ENCODE measurements around the gene CIB1.

The CIB1 gene

DNA sequence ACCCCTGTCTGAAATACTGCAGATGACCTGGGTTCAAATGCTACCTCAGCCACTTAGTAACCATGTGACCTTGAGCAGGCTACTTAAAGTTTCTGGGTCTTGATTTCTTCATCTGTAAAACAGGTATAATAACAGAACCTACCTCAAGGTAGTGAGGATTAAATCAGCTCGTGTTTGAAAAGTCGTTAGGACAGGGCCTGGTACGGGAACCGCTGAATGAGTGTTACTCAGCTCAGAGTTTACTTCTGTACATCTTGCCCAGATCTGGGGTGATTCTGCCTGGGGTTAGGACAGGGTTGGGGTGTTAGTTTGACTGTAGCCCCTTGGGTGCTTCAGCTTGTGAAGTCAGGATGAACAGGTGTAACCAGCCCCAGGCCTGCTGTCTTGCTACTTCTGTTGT is 30.8 kb downstream of the CIB1 start:
- H3K4me3 ChIP-seq: peak overlapping the region; percentile 98
- H3K27ac ChIP-seq: no peak overlapping the region
- no peak for DNase-seq (ENCODE audit: low spot score)
- TF ChIP-seq, protein P1, sequence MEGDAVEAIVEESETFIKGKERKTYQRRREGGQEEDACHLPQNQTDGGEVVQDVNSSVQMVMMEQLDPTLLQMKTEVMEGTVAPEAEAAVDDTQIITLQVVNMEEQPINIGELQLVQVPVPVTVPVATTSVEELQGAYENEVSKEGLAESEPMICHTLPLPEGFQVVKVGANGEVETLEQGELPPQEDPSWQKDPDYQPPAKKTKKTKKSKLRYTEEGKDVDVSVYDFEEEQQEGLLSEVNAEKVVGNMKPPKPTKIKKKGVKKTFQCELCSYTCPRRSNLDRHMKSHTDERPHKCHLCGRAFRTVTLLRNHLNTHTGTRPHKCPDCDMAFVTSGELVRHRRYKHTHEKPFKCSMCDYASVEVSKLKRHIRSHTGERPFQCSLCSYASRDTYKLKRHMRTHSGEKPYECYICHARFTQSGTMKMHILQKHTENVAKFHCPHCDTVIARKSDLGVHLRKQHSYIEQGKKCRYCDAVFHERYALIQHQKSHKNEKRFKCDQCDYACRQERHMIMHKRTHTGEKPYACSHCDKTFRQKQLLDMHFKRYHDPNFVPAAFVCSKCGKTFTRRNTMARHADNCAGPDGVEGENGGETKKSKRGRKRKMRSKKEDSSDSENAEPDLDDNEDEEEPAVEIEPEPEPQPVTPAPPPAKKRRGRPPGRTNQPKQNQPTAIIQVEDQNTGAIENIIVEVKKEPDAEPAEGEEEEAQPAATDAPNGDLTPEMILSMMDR (IDR thresholded peaks at IDR 0.05): no peak

DNA sequence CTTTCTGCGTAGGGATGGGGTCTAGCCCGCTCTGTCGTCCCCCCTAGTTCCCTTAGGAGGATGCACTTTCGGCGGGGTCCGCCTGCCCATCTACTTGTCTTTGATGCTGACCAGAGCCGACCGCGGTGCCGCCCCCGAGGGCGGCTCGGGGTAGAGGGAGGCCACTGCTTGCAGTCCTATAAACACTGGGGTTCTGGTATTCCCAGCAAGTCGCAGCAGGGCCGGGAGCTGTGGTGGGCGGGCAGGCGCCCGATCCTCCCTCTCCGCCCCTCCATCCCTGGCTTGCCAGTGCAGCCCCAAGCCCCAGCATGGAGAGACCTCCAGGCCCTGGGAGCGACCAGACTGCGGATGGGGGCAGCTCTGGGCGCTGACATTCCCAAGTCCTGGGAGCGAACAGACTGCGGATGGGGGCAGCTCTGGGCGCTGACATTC is 31.8 kb downstream of the CIB1 start:
- Histone ChIP-seq H3K4me3 (peak overlapping the region; percentile 98), H3K27ac (no peak overlapping the region)
- TF ChIP-seq, protein P1 (IDR thresholded peaks at IDR 0.05): no peak
- DNase-seq (ENCODE audit: low spot score): no peak

DNA sequence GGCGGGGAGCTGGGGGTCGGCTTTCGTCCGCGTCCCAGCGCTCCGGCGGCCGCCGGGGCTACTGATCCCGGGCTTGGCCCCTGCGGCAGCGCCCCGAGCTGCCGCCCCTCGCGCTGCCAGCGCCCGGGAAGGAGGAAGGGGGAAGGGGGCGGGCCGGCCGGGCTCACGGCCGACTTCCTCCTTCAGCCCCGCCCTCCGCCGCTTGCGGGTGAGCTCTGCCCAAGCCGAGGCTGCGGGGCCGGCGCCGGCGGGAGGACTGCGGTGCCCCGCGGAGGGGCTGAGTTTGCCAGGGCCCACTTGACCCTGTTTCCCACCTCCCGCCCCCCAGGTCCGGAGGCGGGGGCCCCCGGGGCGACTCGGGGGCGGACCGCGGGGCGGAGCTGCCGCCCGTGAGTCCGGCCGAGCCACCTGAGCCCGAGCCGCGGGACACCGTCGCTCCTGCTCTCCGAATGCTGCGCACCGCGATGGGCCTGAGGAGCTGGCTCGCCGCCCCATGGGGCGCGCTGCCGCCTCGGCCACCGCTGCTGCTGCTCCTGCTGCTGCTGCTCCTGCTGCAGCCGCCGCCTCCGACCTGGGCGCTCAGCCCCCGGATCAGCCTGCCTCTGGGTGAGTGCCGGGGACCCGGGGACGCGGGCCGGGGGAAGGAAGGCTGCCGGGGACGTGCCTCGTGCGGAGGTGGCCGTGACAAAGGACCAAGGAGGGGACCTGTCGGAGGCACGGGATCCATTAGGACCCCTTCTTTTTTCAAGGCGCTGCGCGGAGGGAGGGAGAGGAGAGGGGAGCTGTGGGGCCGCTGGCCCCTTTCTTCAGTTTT is 32.4 kb downstream of the CIB1 start, which contains the start of gene SEMA4B:
Gene SEMA4B, plus strand, starts transcription at position 201 of the 814 bp plus-strand sequence. Its CDS starts 249 bp downstream, at position 450.
- DNase-seq (ENCODE audit: low spot score): no peak
- Histone ChIP-seq H3K27ac (peak within 1 kb of the TSS; percentile 67 to 83), H3K4me3 (peak within 1 kb of the TSS; percentile 98)
- TF ChIP-seq, protein P1 (IDR thresholded peaks at IDR 0.05): no peak

DNA sequence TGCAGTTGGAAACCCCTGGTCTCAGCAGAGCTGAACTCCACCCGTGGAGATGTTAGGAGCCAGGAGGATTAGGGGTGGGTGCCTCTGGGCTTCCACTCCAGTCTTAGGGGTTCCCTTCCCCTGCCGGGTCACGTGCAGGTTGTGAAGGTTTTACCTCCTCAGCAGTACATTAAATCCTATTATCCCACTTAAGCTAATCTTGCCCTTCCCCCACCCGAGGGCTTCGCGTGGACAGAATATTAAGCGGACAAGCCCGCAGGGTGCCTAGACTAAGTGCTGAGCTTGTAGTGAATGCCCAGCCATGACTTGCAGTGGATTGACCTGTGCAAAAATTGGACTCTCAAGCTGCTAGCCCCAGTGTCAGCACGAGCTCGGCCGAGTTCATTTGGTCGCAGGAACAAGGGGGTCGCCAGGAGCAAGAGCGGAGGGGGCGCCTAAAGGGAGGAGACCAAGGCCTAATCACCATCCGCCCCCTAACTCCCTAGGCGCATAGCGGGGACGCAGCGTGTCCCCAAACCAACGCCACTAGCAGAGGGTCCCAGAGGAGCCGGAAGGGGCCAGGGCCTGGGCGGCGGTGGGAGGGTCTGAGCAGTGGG is 33.1 kb downstream of the CIB1 start:
- TF ChIP-seq, protein P1 (IDR thresholded peaks at IDR 0.05): no peak
- no peak for DNase-seq (ENCODE audit: low spot score)
- Histone ChIP-seq H3K4me3 (peak overlapping the region; percentile 98), H3K27ac (peak overlapping the region; percentile 67 to 83)

DNA sequence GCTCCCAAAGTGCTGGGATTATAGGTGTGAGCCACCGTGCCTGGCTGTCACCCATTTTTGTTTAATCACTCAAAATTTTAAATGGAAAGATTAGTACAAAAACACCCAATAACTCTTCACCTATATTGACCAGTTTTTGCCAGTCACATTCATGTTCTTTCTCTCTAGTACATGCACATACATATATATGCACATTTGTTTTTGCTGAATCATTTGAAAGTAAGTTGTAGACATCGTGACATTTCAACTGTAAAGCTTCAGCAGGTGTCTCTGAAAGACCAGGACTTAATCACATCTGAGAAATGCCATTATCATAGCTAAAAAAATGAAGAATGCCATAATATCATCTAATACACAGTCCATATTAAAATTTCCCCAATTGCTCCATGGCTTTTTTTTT is 39.1 kb downstream of the CIB1 start:
- TF ChIP-seq, protein P1 (IDR thresholded peaks at IDR 0.05): no peak
- Histone ChIP-seq H3K4me3 (no peak overlapping the region), H3K27ac (no peak overlapping the region)
- no peak for DNase-seq (ENCODE audit: low spot score)

DNA sequence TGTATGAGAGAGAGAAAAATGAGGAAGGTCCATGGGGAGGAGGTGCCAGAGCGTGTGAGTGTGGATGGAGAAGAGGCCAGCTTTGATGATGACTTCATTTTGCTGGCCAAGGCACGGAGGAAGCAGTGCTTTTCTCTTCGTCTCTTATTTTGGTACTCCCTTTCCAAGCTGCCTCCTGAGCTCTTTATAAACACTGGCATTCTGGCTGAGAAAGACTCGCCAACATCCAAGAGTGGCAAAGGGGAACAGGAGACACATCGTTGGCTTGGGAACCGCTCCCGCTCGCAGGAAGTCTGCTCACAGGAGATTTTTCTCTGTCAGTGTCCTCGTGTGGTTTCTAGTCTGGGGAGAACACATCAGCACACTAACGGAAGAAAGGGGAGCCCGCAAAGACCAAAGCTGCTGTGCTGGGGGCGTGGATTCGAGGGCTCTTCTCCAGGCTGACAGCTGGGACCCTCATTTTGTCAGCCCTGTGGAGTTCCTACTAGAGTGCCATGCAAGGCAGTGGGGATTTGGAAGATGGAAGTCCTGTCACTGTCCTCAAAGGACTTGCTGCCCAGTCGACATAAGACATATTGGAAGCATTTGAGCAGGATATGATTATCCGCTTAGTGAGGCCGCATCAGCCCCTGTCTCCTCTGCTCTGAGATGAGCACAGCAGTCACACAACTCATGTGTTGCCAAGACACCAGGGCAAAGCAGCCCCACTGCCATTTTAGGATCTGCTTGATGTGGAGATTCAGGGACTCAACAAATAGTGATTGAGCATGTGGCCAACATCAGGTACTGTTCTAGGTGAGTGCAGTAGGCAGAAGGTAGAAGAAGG is 40.6 kb downstream of the CIB1 start:
- H3K4me3 ChIP-seq: no peak overlapping the region
- DNase-seq (ENCODE audit: low spot score): no peak
- peak overlapping the region; percentile 40 to 79 for H3K27ac ChIP-seq
- TF ChIP-seq, protein P1 (IDR thresholded peaks at IDR 0.05): no peak

All from coronary artery (tissue), 2 donors.